Measurements from ENCODE around the gene ROBO1. TPM values are rescaled to one million over a fixed set of nuclear protein-coding genes. Genes with fewer than 3 reads are reported as not detected.

Gene ROBO1
- total and polyA plus RNA-seq, 2 donors (not counting 3 experiments of a cell fraction or from before 2014, with no cell fraction given): 5.9 to 14.2 TPM

DNA sequence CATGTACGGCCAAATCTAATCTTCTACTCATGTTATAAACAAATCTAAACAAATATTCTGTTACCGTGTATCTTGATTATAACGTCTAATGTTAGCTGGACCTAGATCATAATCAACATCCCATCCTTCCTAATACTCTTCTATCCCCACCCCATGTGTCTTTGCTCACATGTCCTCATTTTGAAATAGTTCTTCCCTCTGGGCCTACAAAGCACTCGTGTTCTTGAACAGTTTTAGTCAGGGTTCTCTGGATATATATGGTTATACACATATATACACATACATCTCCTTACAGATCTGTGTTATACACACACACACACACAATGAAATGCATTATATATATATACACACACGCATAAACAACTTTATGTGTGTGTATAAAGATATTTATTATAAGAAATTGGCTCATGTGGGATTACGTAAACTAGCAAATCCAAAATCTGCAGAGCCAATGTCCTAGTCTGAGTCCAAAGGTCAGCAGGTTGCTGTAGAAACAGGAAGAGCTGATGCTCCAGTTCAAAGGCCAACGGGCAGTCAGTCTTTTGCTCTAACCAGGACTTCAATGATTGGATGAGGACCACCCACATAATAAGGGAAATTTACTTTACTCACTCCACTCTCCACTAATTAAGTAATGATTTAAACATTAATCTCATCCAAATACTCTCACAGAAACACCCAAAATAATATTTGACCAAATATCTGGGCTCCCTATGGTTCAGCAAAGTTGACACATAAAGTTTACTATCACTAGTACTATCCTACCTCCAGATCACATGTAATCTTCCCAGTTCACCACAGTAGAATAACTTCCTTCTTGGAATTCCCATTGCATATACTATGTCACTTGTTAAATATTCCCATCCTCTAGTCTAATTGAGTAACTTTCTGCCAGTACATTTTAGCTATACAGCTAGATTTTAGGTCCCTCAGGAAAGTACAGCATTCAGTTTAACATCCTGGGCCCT is 450.0 kb downstream of the ROBO1 start:
- no peak overlapping the region for H3K4me3 ChIP-seq (replicated peaks in 1 of 3; ENCODE audit: insufficient read depth in 1 of 3, low read depth in 1 of 3, low read length in 3 of 3)
- intact Hi-C loops (cut with micrococcal nuclease): no loop called here
- no TSS peak for BruUV-seq (replicated peaks)
- no peak overlapping the region for H3K4me2 ChIP-seq (ENCODE audit: insufficient read depth, low read length)
- ChIA-PET CTCF (no interaction called here), POLR2A (no interaction called here)
- H3K79me2 ChIP-seq (ENCODE audit: control insufficient read depth, insufficient read depth, low read length): no peaks in the 10 kb centered on the region
- dilution Hi-C loops (cut with MboI; ENCODE audit: extremely low pct_ligation_motif_present, low sequenced_read_pairs): no loop called here
- no peaks in the 10 kb centered on the region for H3K9me1 ChIP-seq (replicated peaks; ENCODE audit: control insufficient read depth, extremely low read depth, insufficient read depth, low read length)
- H2AFZ ChIP-seq (ENCODE audit: low read depth, low read length): no peak overlapping the region
- H3K4me1 ChIP-seq (ENCODE audit: control insufficient read depth, extremely low read depth, insufficient read depth, low read length): no peaks in the 10 kb centered on the region
- FAIRE-seq: no peak
- H3K27ac ChIP-seq (ENCODE audit: insufficient read depth, low read depth, low read length): no peak overlapping the region
- DNase-seq (ENCODE audit: low read depth, low spot score): no peak
- no peaks in the 10 kb centered on the region for H4K20me1 ChIP-seq (replicated peaks; ENCODE audit: control insufficient read depth, extremely low read depth, insufficient read depth, low read length)
- H3K36me3 ChIP-seq (ENCODE audit: control insufficient read depth in 2 of 2, extremely low read depth in 1 of 2, insufficient read depth in 2 of 2, low read length in 2 of 2): no peaks in the 10 kb centered on the region
- H3K27me3 ChIP-seq (ENCODE audit: control insufficient read depth in 2 of 2, insufficient read depth in 2 of 2, low read length in 2 of 2): no peaks in the 10 kb centered on the region
- H3K9ac ChIP-seq (replicated peaks; ENCODE audit: extremely low read depth, insufficient read depth, low read length): no peak overlapping the region
- no peaks in the 10 kb centered on the region for H3K9me3 ChIP-seq (replicated peaks; ENCODE audit: control insufficient read depth, insufficient read depth, low read length)
- no peak for TF ChIP-seq POLR2A (IDR thresholded peaks at IDR 0.05; ENCODE audit: low read depth, low read length)
- TF ChIP-seq EZH2 (IDR thresholded peaks at IDR 0.05; ENCODE audit: borderline replicate concordance, low read depth, low read length, severe bottlenecking): no peak
- TF ChIP-seq FOS (IDR thresholded peaks at IDR 0.05; ENCODE audit: borderline replicate concordance, insufficient read depth, low read length): no peak
- TF ChIP-seq, protein P1, sequence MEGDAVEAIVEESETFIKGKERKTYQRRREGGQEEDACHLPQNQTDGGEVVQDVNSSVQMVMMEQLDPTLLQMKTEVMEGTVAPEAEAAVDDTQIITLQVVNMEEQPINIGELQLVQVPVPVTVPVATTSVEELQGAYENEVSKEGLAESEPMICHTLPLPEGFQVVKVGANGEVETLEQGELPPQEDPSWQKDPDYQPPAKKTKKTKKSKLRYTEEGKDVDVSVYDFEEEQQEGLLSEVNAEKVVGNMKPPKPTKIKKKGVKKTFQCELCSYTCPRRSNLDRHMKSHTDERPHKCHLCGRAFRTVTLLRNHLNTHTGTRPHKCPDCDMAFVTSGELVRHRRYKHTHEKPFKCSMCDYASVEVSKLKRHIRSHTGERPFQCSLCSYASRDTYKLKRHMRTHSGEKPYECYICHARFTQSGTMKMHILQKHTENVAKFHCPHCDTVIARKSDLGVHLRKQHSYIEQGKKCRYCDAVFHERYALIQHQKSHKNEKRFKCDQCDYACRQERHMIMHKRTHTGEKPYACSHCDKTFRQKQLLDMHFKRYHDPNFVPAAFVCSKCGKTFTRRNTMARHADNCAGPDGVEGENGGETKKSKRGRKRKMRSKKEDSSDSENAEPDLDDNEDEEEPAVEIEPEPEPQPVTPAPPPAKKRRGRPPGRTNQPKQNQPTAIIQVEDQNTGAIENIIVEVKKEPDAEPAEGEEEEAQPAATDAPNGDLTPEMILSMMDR (IDR thresholded peaks at IDR 0.05; ENCODE audit: extremely low read depth in 1 of 2, insufficient read depth in 1 of 2, low read depth in 1 of 2, low read length in 2 of 2): no peak
- TF ChIP-seq GATA2 (IDR thresholded peaks at IDR 0.05; ENCODE audit: insufficient read depth, insufficient read length, low read depth, low read length): no peak
- no peak for TF ChIP-seq JUN (IDR thresholded peaks at IDR 0.05; ENCODE audit: borderline replicate concordance, insufficient read depth, insufficient read length, low read depth)
- TF ChIP-seq, protein P2, sequence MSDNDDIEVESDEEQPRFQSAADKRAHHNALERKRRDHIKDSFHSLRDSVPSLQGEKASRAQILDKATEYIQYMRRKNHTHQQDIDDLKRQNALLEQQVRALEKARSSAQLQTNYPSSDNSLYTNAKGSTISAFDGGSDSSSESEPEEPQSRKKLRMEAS (IDR thresholded peaks at IDR 0.05; ENCODE audit: insufficient read depth, insufficient read length): no peak
- no peak for TF ChIP-seq MYC (IDR thresholded peaks at IDR 0.05; ENCODE audit: low read depth, low read length)
- no peak for TF ChIP-seq POLR2AphosphoS5 (IDR thresholded peaks at IDR 0.05; ENCODE audit: insufficient read depth, low read depth, low read length)

Measured in endothelial cell of umbilical vein (primary cell).